ENCODE results near the gene SPRR4.

Gene SPRR4, protein sequence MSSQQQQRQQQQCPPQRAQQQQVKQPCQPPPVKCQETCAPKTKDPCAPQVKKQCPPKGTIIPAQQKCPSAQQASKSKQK

DNA sequence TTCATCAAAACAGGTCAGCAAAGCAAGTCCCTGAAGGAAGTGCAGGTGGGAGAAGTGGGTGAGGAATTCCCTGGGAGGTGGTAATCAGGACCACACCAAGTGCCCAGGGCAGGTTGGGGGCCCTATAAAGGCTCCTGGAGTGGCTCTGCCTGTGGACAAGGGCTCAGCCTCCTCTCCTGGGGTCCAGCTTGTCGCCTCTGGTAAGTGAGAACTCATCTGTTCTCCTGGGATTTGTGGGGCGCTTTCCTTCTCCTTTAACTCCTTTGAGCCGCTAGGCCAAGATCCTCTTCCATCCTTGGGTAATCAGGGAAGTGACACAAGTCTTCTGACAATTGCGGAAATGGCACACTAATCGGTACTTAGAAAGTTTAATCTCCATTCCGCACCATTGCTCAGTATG, at the start of gene SPRR4:
SPRR4 (plus strand) TSS at position 154 of the 400 bp plus-strand sequence. CDS start 1,243 bp downstream, outside the sequence.
- no peak for DNase-seq

DNA sequence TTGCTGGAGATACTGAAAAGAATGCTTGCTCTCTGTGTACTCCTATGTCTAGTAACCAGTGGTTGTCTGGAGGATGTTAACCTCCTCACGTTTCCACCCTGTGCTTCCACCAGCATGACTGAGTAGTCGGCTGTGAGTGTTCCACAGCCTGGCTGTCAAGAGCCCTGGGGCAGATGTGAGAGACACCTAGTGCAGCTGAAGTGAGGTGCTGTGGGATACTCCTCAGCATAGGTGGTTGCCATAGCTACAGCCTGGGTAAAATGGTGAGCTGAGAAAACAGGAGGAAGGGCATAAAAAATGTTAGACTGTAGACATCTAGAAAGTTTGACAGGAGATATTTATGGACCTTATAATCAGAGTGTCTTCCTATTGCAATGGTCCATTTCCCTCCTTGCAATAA, 46.3 kb upstream of the SPRR4 start:
- no peak for DNase-seq

DNA sequence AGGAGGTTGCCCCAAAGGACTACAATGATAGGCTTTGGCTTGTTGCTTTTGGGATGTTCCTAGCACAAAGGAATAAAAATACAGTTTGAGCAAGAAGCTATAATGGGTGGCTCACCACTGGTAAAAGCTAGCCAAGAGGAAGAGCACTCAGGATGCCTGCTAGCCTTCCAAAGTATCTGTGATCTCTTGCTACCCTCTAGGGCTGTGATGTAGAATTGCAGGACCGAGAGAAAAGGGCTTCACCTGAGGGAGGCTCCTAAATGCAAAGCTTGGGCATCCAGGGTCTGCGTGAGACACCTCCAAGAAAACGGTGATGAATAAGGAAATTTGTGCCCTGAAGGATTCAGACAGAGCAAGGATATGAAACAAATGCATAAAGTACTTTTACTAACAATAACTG, 44.4 kb upstream of the SPRR4 start:
- no peak for DNase-seq

DNA sequence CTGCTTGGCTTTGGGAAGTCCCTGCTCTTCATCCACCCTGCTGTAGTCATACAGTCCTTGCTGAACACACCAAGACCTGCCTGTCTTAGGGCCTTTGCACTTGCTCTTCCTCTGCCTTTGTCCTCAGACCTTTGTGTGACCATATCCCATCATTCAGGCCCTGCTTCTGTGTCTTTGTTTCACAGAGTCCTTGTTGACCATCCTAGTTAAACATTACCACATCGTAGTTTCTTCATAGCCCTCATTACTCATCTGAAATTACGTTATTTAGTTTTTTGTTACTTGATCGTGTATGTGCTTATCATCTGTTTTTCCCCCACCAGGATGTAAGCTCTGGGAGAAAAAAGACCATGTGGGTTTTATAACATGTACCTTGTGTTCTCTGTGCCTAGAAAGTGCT, 41.8 kb upstream of the SPRR4 start:
- no peak for DNase-seq

DNA sequence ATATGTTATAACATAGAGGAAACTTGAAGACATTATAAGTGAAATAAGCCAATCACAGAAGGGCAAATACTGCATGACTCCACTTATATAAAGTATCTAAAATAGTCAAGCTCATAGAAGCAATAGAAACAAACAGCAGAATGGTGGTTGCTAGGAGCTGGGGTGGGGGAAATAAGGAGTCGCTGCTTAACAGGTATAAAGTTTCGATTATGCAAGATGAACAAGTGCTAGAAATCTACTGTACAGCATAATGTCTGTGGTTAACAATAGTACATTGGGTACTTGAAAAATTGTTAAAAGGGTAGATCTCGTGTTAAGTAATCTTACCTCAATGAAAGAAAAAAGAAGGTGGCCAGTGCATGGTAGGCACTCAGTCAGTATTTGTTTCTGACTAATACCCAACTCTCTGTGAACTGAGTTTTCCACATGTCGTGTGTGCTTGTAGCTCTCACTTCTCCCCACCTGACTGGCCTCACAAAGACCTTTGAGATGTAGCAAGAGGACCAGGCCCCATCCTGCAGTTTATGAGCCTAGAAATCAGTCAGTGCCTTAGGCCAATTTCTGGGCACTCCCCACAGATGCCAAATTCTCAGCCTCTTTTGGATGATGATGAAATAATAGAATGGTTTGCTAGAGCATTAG, 38.2 kb upstream of the SPRR4 start:
- no peak for DNase-seq

DNA sequence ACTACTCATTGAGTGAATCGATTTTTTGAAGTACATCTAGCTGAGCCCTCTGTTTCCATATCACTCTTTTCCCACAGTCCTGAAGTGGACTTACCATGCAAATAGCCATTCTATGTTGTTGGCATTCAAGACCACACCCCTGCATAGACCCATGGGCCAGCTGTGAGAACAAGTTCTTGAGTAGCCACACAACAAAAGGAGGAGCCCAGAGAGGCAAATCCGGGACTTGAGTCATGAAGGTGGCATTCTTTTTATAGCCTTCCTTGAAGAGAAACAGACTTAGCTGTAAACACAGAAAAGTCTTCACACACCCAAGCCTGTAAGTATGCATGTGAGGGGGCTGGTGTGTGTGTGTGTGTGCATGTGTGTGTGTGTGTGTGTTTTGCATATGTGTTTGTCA, 37.3 kb upstream of the SPRR4 start:
- DNase-seq, result no peak

DNA sequence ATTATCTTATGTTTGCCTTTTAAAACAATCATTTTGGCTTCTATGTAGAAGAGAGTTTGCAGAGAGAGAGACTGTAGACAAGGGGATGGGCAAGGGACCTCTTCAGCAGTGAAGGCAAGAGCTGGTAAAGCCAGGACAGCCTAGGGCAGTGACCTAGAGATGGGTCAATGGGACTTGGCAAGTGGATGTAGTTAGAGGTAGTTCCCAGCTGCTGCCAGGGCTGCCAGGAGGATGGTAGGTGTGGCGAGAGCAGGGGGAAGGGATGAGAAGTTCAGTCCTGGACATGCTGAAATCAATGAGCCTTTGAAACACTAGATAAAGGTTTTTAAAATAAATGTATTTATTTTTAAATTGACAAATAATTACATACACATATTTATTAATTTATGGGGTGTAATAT, 29.8 kb upstream of the SPRR4 start:
- no peak for DNase-seq

DNA sequence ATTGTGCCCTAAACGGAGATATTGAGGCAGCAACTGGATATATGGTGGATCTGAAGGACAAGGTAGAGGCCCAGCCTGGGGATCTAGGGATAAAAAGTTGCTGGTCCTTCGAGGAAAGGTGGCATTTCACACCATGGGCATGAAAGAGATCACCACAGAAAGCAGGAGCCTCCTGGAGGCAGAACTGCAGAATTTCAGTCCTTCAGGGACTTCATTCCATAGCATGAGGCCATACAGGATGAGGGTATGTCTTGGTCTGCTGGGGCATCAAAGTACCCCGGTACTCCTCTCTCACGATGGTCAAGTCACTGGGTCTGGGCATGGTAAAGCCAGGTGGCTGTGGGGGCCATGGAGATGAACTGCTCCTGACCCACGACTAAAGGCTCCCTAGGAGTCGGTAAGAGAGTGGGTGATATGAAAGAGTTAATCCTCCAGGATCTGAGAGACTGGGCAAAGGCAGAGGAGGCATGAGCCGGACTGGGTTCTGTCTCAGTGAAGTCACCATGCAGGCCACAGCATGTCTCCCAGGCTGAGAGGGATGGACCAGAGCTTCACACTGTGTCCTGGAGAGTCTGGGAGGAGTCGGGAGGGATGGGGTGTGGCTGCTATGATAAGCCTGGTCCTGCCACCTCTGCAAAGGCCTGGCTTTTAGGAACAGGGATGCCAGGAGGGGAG, 29.3 kb upstream of the SPRR4 start:
- DNase-seq, result no peak

DNA sequence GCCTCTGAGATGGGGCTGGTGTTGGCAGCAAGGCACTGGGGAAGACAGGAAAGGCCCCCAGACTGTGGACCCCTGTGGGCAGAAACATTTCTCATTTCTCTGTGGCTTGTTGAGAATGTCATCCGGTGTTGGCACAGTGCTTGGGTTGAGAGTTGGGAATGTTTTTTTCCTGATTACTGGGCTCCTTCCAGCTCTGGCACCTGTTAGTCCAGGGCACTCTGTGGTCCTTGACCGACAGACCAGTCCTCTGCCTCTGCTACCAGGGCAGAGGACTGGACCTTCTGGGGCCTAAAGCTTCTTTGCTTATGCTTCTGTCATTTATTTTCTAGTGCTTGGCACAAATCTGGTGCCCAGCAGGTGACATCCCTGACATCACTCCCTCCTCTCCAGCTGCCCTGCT, 28.3 kb upstream of the SPRR4 start:
- no peak for DNase-seq

DNA sequence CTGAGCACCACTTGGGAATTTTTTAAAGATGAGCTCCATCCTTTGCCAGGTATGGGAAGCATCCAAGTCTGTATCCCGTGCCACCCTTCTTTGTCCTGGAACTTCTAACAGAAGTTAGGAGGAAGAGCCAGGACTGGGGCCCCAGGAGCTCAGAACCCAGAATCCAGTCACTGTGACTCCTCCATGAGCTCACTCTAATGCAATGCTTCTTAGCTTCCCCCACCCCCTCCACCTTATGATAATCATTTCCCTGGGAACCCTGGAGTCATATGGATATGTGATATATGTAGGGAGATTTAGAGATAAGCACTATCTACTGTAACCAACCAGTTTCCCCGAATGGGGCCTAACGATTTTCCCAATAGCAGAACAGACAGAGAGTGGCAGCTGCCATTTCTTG, 24.2 kb upstream of the SPRR4 start:
- no peak for DNase-seq

DNA sequence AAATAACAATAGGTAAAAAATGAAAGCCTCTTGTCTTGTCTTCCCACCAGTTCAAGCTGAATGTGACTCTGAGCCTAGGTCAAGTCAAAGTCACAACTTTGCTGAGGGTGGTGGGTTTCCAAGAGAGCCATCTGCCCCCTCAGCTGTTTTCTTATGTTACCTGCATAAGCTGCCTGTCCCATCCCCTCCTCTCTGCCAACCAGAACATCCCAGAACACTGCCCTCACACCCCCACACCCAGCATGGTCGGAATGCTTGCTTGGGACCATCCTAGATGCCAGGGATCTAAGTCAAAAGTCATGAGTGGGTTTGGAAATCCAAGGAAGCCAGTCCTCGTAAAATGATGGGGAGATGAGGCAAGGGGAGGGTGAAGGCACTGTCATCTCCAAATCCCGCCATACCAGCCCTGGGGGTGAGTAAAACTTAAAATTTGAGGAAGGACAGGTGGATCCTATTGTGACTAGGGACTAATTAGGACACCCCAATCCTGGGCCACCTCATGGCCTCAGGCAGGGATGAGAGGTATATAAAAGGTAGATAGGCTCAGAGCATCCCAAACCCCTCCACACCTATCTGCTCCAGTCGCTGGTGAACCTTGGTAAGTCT, 23.7 kb upstream of the SPRR4 start, which contains the start of gene SPRR5:
SPRR5 (plus strand) TSS at position 556 of the 606 bp plus-strand sequence. CDS start 1,349 bp downstream, outside the sequence.
- DNase-seq, result no peak

DNA sequence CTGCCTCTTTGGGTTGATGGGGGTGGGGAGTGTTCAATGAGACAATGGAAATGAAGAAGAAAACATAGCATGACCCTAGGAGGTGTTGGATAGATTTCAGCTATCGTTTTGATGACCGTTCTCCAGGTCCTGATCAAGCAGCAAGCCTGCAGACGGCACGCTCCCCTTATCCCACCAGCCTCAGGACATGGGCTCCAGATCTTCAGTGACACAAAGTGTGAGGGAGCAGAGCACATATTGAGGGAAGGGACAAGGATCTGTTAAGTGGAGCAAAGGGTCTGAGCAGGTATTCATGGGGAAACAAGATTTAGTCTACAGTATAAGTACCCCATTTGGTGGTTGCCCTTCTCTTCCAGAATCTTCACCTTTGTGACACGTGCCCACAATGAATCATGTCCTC, 18.7 kb upstream of the SPRR4 start:
- DNase-seq, result no peak

DNA sequence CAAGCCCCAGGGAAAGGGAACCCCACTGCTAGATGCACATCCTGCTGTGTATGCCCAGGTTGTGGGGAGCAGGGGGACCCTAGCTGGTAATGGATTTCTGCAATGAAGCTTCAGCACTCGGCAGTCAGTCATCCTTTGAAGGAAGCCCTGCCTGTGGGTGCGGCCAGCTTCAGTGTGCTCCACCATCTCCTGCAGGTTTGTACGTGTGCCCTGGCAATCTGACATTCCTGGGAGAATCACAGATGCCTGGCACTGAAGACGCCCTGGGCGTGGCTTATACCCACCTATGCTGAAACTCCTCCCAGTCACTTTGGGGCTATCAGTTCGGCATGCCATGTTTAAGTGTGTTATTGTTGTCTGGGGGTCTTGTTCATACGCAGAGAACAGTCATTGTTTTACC, 16.7 kb upstream of the SPRR4 start:
- no peak for DNase-seq

DNA sequence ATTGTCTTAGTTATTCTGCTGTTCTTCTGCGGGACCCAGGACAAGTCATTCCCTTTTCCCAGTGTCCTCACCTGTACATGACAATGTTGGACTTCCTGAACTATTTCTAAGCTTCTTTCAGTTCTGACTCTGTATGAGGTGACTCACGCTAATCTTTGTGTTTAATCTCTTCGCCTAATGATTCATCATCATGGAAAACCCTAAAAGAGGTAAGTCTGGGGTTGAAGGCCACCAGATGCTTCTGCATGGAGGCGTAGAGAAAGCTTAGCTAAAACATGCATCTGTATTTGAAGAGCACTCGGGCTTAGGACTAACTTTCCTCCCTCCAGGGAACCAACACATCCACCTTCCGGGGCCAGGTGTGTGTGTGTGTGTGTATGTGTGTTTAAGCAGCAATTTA, 16.0 kb upstream of the SPRR4 start:
- no peak for DNase-seq

DNA sequence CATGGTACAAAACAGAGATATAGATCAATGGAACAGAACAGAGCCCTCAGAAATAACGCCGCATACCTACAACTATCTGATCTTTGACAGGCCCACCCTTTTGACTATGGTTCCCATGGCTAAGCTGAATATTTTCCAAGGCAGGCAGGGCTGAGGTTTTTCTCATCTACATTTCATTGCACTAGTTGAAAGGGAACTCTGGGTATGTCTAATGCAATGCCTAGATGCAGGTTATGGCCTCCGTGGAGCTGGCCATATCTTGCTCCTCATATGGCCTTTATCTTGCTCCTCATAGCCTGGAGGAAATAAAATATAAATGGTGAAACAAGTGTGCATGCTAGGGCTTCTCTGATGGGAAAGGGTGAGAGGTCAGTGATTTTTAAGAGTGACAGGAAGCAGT, 12.9 kb upstream of the SPRR4 start:
- DNase-seq, result no peak

DNA sequence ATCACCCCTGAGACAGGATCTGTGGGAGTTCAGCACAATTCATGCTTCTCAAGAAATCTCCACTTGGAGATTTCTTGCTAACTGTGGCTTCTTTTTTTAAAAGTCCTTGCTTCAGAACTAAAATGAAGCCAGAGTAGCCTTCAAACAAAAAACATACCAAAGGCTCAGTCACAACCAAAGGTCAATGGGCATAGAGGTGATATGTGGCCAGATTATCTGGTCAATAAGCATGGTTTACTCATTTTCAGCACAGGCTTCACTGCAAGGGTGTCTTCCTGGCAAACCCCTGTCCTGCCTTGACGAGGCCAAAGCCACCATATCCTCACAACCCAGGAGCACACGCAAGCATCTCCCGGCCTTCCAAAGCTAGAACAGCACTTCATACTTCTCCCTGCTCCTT, 11.2 kb upstream of the SPRR4 start:
- no peak for DNase-seq

DNA sequence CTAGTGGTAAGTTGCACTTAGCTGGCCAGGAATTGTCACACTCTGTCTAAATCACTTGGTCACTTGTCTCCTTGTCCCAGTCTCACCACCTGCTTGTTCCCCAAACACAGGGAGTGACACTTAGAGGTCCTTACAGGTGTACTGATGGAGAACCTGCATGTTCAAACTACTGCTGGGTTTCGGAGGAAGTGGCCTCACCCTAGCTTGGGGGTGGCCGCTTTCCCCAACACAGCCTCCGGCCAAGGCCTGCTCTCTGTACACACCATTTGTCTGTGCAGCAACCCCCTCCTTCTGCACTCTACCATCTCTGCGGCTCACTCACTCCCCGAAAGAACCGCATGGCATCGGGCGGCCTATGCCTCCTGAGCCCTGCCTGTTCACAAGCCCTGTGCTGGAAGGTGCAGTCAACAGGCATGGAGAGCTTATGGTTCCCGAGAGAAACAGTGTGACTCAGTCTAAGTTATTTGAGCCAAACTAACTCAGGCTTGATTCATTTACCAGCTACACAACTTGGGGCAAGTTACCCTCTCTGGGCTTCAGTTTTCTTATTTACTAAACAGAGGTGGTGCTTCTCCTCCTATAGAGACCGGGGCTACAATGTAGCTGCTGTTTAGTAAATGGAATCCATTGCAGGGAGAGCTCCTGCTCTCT, 10.5 kb upstream of the SPRR4 start:
- no peak for DNase-seq

DNA sequence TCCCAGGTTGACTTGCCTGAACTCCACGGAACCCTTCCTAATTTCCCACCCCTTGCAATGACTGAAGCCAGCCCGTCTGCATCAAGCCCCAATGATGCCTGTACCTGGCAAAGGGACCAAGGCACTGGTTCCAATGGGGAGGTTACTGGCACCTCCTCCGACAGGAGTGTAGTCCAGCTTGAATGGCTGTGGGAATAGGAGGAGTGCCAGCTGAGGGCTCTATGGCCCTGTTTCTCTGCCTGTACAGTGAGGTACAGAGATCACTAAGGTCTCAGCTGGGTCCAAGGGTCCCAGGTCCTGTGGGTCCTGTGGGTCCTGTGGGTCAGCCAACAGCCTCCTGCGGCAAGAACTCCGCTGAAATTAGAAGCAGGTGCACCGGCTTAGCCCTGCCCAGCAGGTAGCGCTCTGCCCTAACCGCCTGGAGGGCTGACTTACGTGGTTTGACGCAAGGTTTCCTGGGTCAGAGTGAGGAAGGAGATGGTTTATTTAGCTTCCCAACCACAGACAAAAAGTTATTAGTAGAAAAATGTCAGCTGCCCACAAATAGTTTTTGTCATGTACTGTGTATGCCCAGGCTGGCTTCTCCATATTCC, 9.9 kb upstream of the SPRR4 start:
- DNase-seq, result no peak

DNA sequence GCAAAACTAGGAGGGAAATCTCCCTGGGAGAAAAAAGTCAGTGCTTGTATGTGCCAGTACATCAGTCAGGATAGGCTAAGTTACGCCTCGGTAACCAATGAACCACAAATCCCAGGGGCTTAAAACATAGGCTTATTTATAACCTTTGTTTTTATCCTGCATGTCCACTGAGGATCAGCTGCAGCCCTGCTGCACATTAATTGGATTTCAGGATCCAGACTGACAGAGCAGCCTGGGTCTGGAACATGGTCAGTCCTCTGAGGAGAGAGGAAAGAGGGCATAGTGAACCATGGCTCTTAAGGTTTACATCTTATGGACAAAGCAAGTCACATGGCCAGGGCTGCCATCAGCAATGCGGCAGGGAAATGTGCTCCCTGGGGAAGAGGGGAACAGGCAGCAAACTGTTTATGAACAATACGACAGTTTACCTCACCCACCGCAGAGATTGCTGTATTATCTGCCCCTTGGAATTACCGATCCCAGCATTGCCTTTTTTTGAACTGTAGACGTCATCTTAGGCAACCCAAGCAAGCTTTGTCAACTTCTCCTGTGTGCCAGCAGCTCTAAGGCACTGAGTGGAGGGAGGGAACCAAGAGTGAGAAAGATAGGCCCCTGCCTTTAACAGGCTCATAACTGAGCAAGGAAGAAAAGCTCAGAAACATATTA, 9.1 kb upstream of the SPRR4 start:
- no peak for DNase-seq

DNA sequence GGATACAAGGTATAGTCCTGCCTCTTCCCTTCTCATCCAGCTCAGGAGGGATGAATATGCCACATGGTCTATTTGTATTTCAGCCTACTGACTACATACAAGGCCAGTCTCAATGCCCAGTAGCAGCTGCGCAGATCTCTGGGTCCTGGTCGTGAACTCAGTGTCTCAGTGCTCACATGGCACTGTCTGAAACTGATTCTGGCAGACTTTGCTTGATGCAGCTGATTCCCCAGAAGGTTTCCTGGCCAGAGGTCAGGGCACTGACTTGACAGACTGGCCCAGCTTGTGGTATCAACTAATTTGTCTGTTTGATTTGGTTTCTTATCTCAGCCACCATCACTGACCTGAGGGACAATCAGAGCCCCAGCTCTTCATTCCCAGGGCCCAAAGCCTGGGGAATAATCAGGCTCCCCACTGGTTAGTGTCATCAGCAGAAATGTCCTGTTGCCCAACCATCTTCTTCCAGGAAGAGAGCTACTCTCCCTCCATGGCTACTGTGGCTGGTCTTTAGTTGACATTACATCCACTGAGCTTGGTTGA, 7.5 kb upstream of the SPRR4 start:
- DNase-seq, result no peak

DNA sequence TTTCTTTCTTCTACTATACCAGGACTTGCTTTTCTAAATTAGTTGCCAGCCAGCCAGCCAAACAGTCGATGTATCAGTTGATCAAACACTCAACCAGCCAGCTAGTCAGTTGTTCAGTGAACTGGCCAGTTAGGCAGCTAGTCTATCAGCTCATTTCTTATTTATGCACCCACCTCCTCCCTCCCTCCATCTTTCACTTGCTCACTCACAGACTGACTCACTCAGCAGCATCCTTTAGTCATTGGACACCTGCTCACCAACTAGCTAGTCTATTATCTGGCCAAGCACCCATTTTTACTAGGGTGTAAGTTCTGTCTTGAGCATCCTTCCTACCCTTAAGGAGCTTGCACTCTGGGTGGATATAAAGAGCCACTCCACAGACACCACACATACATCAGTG, 5.9 kb upstream of the SPRR4 start:
- no peak for DNase-seq

DNA sequence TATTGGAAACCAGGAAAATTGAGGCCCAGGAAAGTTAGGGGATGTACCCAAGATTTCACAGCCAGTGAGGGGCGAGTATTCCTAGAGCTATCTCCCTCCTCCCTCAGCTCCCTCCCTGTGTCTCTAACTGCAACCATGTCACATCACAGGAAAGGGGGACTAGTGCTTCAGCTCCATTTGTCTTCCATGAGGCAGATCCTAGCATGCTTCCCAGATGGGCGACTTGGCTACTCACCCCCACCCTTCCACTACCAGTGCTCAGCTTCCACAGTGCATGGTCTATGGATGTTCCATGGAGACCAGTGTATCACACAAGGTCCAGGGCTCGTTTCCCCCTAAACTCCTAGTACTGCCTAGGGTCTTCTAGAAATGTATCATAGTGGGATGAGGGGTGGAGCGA, 4.6 kb upstream of the SPRR4 start:
- no peak for DNase-seq

DNA sequence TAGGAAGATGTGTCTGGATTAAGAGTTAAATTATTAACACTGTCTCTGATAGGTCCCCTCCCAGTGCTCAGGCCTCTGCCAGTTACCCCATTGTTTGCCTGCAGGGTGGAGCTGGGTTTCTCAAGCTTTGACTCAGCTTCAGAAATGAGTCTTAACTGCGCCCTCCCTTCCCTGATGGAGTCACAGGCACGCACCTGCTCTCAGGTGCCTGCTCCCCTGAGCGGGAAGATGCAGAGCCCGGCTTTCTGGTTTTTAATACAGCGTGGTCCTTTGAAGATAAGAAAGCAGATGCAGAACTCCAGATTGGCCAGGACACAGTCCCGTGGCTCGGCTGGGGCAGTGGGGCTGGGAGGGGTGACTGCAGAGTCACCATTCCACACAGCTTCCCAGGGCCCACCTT, 3.2 kb upstream of the SPRR4 start:
- no peak for DNase-seq

Data from stimulated activated CD4-positive, alpha-beta T cell treated with anti-CD3 and anti-CD28 coated beads, Interleukin-4, amount 100 ng/mL, for 1 hour (primary cell).